NOMO-1 treated with dmso at 0.1 percent for 144 hours (cell line): ENCODE measurements around the gene HP1BP3.

Source experiments
- DNase-seq: peaks from one replicate; lab custom pipeline; 2025; ENCODE audit not compliant: unreplicated experiment; lab: John Stamatoyannopoulos, UW

The HP1BP3 gene

GRCh38 chr1:20770314-20771087, 16.6 kb downstream of the HP1BP3 start:
- no peak for DNase-seq

GRCh38 chr1:20767271-20767670, 19.8 kb downstream of the HP1BP3 start:
- no peak for DNase-seq

GRCh38 chr1:20763417-20763816, 23.7 kb downstream of the HP1BP3 start:
- DNase-seq = no peak

- no peak for DNase-seq
Measured at GRCh38 chr1:20760322-20760721, 26.8 kb downstream of the HP1BP3 start.

- no peak for DNase-seq
Measured at GRCh38 chr1:20753589-20753988, 33.5 kb downstream of the HP1BP3 start.

GRCh38 chr1:20751462-20751990, 35.6 kb downstream of the HP1BP3 start:
- no peak for DNase-seq

GRCh38 chr1:20742671-20743070, 44.4 kb downstream of the HP1BP3 start:
- no peak for DNase-seq

GRCh38 chr1:20740781-20741180, 46.3 kb downstream of the HP1BP3 start:
- DNase-seq = no peak

- DNase-seq = no peak
Measured at GRCh38 chr1:20739225-20739624, 47.9 kb downstream of the HP1BP3 start.

- DNase-seq = no peak
Measured at GRCh38 chr1:20735581-20736111, 51.5 kb downstream of the HP1BP3 start.

- DNase-seq = no peak
Measured at GRCh38 chr1:20733360-20733975, 53.6 kb downstream of the HP1BP3 start.

GRCh38 chr1:20732588-20733359, 54.3 kb downstream of the HP1BP3 start, which contains the start of gene SH2D5:
Gene SH2D5, minus strand, starts transcription at chr1:20732703. Its CDS starts 4,659 bp downstream, at chr1:20728044.
- peak; percentile 86 for DNase-seq

- no peak for DNase-seq
Measured at GRCh38 chr1:20732071-20732587, 55.0 kb downstream of the HP1BP3 start.

GRCh38 chr1:20731057-20731991, 55.8 kb downstream of the HP1BP3 start:
- no peak for DNase-seq

GRCh38 chr1:20730690-20731056, 56.4 kb downstream of the HP1BP3 start:
- DNase-seq = no peak

GRCh38 chr1:20729990-20730689, 57.0 kb downstream of the HP1BP3 start:
- DNase-seq = no peak

GRCh38 chr1:20729155-20729931, 57.8 kb downstream of the HP1BP3 start:
- no peak for DNase-seq

- no peak for DNase-seq
Measured at GRCh38 chr1:20728371-20729154, 58.5 kb downstream of the HP1BP3 start.
